Right ventricle myocardium superior (tissue), 1 donor: ENCODE results near the gene ELAPOR1. TPM values are rescaled to one million over a fixed set of nuclear protein-coding genes. Genes with fewer than 3 reads are reported as not detected.
"Not testable (repeated sequence)": the region's sequence is repeated elsewhere in the genome, so short reads cannot be mapped to it uniquely, and the experiment has no call there.

Experiments
- ATAC-seq: fragments of 200-7000 bp; cut with Tn5 transposase; one replicate; pipeline ENCODE4 v1.9.1; 2020; ENCODE audit warnings: mild to moderate bottlenecking; ENCODE audit not compliant: poor library complexity
- DNase-seq: peaks from one replicate; pipeline ENCODE4 v3.0.0-alpha.2; 2020
- intact Hi-C: fragments of 100-400 bp; cut with DNase I; formaldehyde crosslinking; loops from one replicate; pipeline ENCODE4 v1.11.2; 2022
- total RNA-seq: library from RNA; stranded (reverse); fragmentation: NEBNext Ultra II Directional; extraction: Animal tissue kit (Norgen Biotek cat#: 25700); gene quantifications from one replicate; pipeline ENCODE4 v1.2.1, GENCODE V29; 2021
- donor health status: DM: no; HTN: yes; CAD: no; lungs with severe emphysema.

The ELAPOR1 gene
- total RNA-seq, 1 donor from 2014 or later: 0.19 TPM

DNA sequence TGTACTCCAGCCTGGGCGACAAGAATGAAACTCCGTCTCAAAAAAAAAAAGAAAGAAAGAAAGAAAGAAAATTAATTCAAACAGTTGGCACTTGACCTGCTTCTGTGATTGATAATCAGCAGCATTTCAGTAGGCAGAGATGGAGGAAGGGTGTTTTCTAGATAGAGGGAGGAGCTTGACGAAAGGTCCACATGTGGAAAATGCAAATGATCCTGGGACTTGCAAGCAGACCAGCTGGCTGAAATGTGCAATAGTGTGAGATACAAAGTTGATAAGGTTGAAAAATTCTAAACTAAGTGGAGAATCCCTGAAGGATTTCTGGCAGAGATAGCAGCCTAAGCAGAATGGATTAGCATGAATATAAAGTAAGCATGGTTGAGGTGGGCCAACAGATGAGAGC, 4.2 kb downstream of the ELAPOR1 start:
- intact Hi-C loops: loop anchor here (10.0 kb wide), 1 partner anchor 153 kb away; the partner anchor contains the start of gene CLCC1
- no peak for ATAC-seq
- DNase-seq: no peak

DNA sequence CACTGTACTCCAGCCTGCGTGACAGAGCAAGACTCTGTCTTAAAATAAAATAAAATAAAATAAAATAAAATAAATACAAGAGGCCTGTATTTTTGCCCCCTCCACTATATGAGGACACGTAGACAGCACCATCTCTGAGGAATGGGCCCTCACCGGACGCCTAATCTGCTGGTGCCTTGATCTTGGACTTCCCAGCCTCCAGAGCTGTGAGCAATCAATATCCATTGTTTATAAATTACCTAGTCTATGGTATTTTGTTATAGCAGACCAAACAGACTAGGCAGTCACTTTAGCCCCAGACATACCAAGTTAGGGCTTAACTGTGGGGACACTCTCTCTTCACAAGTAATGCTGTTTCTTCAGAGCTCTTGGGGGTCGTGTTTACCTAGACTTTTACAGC, 6.4 kb downstream of the ELAPOR1 start:
- ATAC-seq (no peak), DNase-seq (no peak)
- intact Hi-C loops: no loop called here

DNA sequence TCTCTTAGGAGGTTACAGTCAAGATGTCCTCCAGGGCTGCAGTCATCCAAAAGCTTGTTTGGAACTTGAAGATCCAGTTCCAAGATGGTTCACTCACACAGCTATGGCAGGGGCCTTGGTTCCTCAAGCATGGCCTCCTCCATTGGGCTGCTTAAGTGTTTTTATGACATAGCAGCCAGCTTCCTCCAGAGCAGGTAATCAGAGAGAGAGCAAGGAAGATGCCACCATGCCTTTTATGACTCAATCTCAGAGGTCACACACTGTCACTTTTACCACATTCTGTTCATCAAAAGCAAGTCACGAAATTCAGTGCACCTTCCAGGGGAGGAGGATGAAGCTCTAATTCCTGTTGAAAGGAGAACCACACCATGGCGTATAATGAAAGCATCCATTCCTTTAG, 17.1 kb downstream of the ELAPOR1 start:
- intact Hi-C loops: no loop called here
- DNase-seq: no peak
- ATAC-seq: no peak

DNA sequence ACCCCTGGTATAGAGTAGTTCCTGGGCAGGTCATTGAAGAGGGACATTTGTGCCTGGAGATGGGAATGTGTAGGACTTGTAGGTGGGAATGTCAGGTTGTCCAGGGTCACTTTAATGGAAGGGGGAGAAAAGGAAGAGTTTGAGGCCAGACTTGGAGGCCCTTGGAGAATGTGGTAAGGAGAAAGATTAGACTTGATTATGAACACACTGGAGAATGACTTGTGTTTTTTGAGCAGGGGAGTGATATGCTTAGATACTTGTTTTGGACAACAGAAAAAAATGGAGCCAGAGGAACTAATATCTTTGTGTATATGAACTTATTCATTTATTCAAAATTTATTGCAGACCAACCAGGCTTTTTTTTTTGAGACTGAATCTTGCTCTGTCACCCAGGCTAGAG, 17.9 kb downstream of the ELAPOR1 start:
- ATAC-seq (no peak), DNase-seq (no peak)
- intact Hi-C loops: no loop called here

- intact Hi-C loops: no loop called here
- ATAC-seq: no peak
- no peak for DNase-seq
Measured at GRCh38 chr1:109133002-109133706, 19.2 kb downstream of the ELAPOR1 start.

DNA sequence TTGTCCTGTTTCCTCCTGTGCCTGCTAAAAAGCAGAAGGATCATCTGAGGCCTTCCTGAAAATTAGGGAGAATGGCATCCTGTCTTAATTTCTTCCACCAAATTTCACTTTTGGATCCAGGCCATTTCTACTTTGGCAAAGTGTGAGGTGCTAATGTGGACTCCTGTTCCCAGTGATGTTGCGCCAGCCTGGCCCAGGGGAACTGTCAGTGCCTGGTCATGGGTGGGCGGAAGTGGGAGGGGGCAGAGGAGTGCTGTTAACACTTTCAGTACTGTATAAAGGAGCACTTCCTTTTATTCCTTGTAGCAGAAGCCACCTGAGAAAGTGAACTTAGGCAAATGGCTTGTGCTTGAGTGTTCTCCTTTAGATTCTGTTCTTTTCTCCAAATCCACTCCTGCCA, 19.9 kb downstream of the ELAPOR1 start:
- intact Hi-C loops: no loop called here
- DNase-seq (peak; percentile 84), ATAC-seq (peak; percentile 93)

DNA sequence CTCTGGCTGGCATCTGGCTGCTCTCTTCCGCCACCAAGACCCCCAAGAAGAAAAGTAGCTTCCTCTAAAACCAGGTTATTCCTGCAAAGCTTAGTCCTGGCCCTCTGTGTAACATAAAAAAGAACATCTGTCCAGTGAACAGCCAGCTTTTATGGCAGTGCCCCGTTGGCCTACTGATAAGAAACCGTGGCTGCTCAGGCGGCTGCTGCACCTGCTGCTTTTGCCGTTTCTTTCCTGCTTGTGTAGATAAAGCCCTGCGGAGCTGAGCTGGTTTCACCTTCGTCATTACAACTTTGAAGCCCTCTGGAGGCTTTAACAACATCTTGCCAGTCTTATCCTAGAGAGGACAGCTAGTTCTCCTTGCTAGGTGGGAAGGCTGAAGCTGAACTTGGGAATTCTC, 20.5 kb downstream of the ELAPOR1 start:
- intact Hi-C loops: no loop called here
- peak; percentile 24 for ATAC-seq
- DNase-seq: no peak

DNA sequence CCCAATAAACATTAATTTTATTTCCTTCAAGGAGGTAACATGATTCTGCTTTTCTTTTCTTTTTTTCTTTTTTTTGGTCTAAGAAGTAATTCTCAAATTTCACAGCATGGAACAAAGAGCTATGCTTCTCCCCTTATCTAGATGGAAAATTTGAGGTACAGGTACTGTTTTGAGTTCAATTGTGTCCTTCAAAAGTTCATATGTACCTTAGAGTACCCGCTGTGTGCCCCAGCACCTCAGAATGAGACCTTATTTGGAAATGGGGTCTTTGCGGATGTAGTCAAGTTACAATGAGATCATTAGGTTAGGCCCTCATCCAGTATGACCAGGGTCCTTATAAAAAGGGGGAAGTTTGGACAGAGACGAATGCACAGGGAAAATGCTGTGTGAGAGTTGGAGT, 22.0 kb downstream of the ELAPOR1 start:
- no peak for DNase-seq
- intact Hi-C loops: no loop called here
- ATAC-seq: no peak

- intact Hi-C loops: no loop called here
- DNase-seq (no peak), ATAC-seq (no peak)
Measured at GRCh38 chr1:109136766-109137165, 22.9 kb downstream of the ELAPOR1 start.

GRCh38 chr1:109137958-109138357, 24.0 kb downstream of the ELAPOR1 start:
- no peak for ATAC-seq
- DNase-seq: no peak
- intact Hi-C loops: no loop called here

DNA sequence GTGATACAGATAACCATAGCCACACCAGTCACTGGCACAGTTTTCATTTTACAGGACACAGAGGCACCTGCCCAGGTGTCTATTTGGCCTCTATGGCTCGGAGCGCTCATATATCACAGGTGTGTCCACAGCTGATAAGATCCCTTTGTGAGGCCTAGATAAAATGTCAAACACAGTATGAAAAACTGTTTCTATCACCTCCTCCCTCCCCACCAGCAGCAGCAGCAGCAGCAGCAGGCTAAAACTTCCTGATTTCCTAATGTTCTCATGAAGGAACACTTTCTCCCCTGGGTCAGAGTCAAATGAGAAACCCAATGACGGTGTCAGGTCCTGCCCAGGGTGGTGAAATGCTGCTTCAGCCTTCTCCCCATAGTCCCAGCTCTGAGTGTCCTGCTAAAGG, 24.4 kb downstream of the ELAPOR1 start:
- DNase-seq: no peak
- intact Hi-C loops: no loop called here
- no peak for ATAC-seq

DNA sequence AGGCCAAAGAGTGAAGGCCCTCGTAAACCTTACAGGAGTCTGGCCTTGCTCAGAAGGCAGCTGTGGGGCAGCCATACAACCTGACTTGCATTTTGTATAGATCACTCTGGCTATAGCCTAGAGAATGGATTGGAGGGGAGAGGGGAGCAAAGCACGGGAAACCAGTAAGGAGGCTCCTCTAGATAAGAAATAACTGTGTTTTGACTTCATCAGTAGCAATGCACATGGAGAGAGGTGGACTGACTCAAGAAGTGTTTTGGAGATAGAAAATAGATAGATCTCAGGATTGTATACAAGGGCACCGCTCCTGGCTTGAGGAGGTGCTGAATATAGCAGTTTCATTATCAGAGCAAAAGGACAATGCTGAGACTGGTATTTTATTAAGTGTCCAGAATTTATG, 26.5 kb downstream of the ELAPOR1 start:
- intact Hi-C loops: no loop called here
- no peak for ATAC-seq
- no peak for DNase-seq

DNA sequence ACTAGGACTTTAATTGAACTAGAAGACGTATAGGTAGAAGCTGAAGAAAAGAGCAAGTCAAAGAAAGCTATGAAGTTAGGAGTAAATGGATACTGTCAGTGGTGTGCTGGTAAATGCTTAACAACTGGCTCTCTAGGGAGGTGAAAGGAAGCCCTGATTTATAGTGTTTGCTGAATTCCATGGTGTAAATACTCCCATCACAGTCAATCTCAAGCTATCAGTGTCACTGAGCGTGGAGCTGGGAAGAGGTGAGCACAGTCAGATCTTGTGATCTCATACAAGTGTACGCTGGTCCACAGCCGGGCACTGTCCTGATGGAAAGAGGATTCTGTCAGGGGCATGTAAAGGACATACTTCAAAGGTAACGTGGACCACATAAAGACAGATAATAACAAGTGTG, 28.3 kb downstream of the ELAPOR1 start:
- intact Hi-C loops: no loop called here
- no peak for ATAC-seq
- no peak for DNase-seq

GRCh38 chr1:109142725-109143124, 28.8 kb downstream of the ELAPOR1 start:
- ATAC-seq, intact Hi-C loops, DNase-seq: not testable (repeated sequence)

DNA sequence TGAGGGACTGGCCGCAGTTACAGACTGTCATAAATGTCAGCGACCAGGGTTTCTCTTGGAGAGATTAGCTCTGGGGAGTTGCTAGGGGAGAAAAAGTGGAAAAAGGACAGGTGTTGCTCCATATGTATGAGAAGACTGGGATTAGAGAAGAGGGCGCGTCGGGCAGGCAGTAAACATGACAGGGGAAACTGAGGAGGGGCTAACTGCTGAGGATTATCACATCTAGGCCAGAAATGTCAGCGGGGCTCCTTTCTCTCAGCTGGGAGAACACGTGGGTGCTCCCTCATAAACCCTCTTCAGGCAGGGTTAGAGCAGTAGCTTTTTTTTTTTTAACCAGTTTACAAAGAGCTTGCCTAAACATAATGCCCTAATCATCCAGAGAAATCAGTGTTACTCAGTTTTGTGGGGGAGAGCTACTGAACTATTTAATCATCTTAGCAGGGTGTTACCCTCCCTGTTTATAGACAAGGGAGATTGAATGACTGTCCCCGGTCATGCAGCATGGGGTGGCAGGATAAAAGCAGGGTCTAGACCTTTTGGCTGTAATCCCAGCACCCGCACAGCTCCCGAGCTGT, 35.2 kb downstream of the ELAPOR1 start:
- ATAC-seq (no peak), DNase-seq (no peak)
- intact Hi-C loops: no loop called here

DNA sequence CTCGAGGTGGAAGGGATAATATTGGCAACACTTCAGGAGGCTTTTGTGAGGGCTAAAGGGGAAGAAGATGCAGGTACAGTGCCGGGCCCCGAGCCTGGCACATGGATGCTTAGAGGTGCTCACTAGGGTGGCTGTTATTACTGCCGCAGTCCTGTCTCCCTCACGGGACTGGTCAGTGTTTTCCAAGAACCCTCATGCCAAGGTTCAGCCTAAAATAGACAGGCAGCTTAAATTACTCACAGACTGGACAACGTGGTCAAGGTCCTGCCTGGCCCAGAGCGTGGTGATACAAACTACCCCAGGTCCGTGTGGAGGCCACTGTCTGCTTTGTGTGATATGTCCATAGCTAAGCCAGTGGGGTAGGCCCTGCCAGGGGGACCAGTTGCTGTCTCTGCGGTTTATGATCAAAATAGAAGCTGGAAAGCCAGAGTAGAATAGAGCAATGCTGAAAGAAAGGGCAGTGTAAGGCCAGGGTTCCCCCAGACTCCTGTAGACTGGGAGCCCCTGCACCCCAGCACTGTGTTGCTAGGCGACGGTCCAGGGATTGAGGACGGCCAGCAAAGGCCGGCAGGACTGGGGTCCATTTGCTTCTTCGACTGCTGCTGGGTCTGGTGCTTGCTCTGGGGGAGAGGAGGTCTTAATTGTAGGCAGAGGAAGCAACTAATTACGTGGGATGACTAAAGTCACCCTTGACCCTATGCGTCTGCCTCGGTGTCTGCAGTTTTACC, 36.1 kb downstream of the ELAPOR1 start:
- intact Hi-C loops: no loop called here
- ATAC-seq (peak; percentile 81), DNase-seq (no peak)

- intact Hi-C loops: no loop called here
- ATAC-seq (peak; percentile 82), DNase-seq (peak; percentile 57)
Measured at GRCh38 chr1:109151146-109151990, 37.5 kb downstream of the ELAPOR1 start.

DNA sequence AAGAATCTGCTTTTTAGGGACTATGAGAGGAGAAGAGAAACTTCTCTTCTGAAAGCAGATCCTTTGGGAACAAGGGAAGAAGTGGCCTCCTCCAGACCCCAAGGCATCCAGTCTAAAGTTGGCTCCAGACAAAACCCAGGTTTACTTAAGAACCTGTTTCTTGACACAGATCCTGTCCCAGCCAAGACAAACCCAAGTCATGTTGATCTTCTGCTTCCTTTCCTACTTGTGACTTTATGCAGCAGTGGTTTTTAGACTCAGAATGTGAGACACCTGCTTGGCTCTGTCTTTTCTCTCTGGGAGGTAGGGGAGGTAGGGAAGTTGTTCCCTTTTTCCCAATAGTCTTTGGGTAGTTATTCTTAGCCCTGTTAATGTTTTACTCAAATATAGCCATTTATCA, 38.3 kb downstream of the ELAPOR1 start:
- intact Hi-C loops: no loop called here
- no peak for ATAC-seq
- no peak for DNase-seq

DNA sequence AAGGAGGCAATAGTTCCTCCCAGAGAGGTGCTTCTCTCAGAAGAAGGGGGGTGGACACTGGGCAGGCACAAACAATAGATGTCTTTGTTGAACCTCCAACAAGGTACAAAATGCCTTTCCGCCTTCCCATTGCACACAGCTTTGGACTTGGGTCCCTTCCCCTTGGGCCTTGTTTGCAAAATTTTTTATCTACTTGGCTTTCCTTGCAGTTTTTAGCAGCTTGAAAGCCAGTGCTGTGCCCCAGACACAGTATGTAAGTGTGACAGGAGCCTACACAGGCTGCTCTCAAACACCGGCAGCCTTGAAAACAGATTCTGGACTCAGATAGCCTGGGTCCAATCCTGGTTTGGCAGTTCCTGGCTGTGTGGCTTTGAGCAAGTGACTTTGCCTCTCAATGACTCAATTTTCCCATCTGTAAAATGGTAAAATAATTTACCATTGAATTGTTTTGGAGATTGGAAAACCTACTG, 43.0 kb downstream of the ELAPOR1 start:
- ATAC-seq (no peak), DNase-seq (no peak)
- intact Hi-C loops: no loop called here
